HG03521 (cell line): ENCODE results near the gene GDPD1.
"Not testable (repeated sequence)": the region's sequence is repeated elsewhere in the genome, so short reads cannot be mapped to it uniquely, and the experiment has no call there.

Experiments
- ATAC-seq: cut with Tn5 transposase; IDR thresholded peaks from one replicate; pipeline ENCODE4 v1.9.1; 2021; ENCODE audit warnings: mild to moderate bottlenecking, moderate library complexity; ENCODE audit not compliant: unreplicated experiment

GDPD1 gene

GRCh38 chr17:59311521-59311920 lies 91.2 kb downstream of the GDPD1 start:
- not testable (repeated sequence) for ATAC-seq

DNA sequence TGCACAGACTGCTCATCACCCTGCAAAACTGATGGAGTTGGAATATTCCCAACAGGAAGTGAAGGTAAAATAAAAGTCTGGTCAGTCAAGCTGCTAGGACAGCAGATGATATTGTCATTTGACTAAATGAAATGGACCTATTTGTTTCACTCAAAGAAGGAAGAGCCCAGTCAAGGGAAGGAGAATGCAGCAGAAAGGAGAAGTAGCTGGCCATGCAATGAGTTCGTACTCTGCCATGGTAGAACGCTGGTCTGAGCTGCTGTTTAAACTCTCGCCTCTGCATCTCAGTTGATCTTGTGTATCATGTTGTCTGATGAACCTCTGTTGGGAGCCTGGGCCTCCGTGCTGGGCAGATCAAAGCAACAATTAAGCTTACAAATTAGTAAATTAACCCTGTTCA lies 95.6 kb downstream of the GDPD1 start:
- ATAC-seq: no peak
